Endodermal cell (in vitro differentiated cells): ENCODE results near the gene JPH2. TPM values are rescaled to one million over a fixed set of nuclear protein-coding genes. Genes with fewer than 3 reads are reported as not detected.

Source experiments
- DNase-seq: peaks from one replicate; pipeline ENCODE4 v3.0.0-alpha.2; 2017
- H3K27ac ChIP-seq: 2 replicates; pipeline ENCODE4 v1.5.1; 2013; ENCODE audit warnings: mild to moderate bottlenecking, low read depth, low read length, moderate library complexity
- H3K27me3 ChIP-seq: 2 replicates; pipeline ENCODE4 v1.6.1; 2013; ENCODE audit warnings: mild to moderate bottlenecking, low read length, moderate library complexity; ENCODE audit not compliant: insufficient read depth, control insufficient read depth, poor library complexity, severe bottlenecking
- H3K36me3 ChIP-seq: 2 replicates; pipeline ENCODE4 v1.7.0; 2013; ENCODE audit warnings: mild to moderate bottlenecking, low read length, moderate library complexity; ENCODE audit not compliant: control insufficient read depth, insufficient read depth
- H3K4me1 ChIP-seq: one replicate; pipeline ENCODE4 v1.7.0; 2013; ENCODE audit warnings: low read length; ENCODE audit not compliant: control insufficient read depth, insufficient read depth
- H3K4me3 ChIP-seq: 2 replicates; pipeline ENCODE4 v1.5.1; 2013; ENCODE audit warnings: mild to moderate bottlenecking, low read length, moderate library complexity
- H3K9ac ChIP-seq: 2 replicates; pipeline ENCODE4 v1.6.1; 2013; ENCODE audit warnings: mild to moderate bottlenecking, low read length, moderate library complexity; ENCODE audit not compliant: poor library complexity, severe bottlenecking; ENCODE audit errors: extremely low read depth
- H3K9me3 ChIP-seq: 2 replicates; pipeline ENCODE4 v1.6.1; 2013; ENCODE audit warnings: mild to moderate bottlenecking, low read length, moderate library complexity; ENCODE audit not compliant: control insufficient read depth
- H3K27ac Mint-ChIP-seq: 2 replicates; pipeline ENCODE4 v1.8.0; 2020; ENCODE audit warnings: mixed read lengths
- H3K27me3 Mint-ChIP-seq: 2 replicates; pipeline ENCODE4 v1.8.0; 2021; ENCODE audit warnings: mild to moderate bottlenecking, mixed read lengths; ENCODE audit not compliant: insufficient read depth
- H3K36me3 Mint-ChIP-seq: 2 replicates; pipeline ENCODE4 v1.8.0; 2020; ENCODE audit warnings: low read depth, mixed read lengths
- H3K4me1 Mint-ChIP-seq: 2 replicates; pipeline ENCODE4 v1.8.0; 2020; ENCODE audit warnings: mixed read lengths
- H3K4me3 Mint-ChIP-seq: 2 replicates; pipeline ENCODE4 v1.8.0; 2020; ENCODE audit warnings: mild to moderate bottlenecking, moderate library complexity, mixed read lengths
- H3K9me3 Mint-ChIP-seq: 2 replicates; pipeline ENCODE4 v1.8.0; 2020; ENCODE audit warnings: mild to moderate bottlenecking, mixed read lengths
- CTCF ChIP-seq: fragments of 200-600 bp; sonication (generic); conservative IDR thresholded peaks from 2 replicates; pipeline ENCODE4 v1.5.0; 2021; ENCODE audit warnings: antibody characterized with exemption, mild to moderate bottlenecking
- WGBS, 2 experiments: methylation state at CpG; one replicate each; pipeline versions ENCODE4 v1.1.5 to v1.1.7; 2013; ENCODE audit warnings: missing lambda C conversion rate in 2 of 2, mixed read lengths in 1 of 2; ENCODE audit not compliant: insufficient coverage in 1 of 2, insufficient read length in 1 of 2; 5-methylcytosine and 5-hydroxymethylcytosine counted together
- total RNA-seq, 2 donors: library from RNA; stranded (reverse); fragmentation: NEBNext Ultra II Directional in 1 of 2; extraction: Animal tissue kit (Norgen Biotek cat#: 25700) in 1 of 2; gene quantifications; 2 replicates in 1 of 2; 3 replicates in 1 of 2; pipeline ENCODE4 v1.2.1, GENCODE V29; 2021

Gene JPH2
- total RNA-seq, 2 donors from 2014 or later: 0.86 to 1.0 TPM

GRCh38 chr20:44080064-44080463 is 106.9 kb downstream of the JPH2 start:
- no peak for TF ChIP-seq CTCF
- Mint-ChIP-seq H3K36me3 (no peaks in the 10 kb centered on the region), H3K4me3 (no peak overlapping the region), H3K27ac (no peak overlapping the region), H3K27me3 (no peaks in the 10 kb centered on the region), H3K9me3 (no peaks in the 10 kb centered on the region), H3K4me1 (peaks cover 3% of the 10 kb centered on the region)
- 82 to 91% methylated on average over 7 to 10 of the region's 10 CpGs for WGBS, 2 experiments
- H3K27ac ChIP-seq: no peak overlapping the region
- no peaks in the 10 kb centered on the region for H3K4me1 ChIP-seq
- no peak overlapping the region for H3K4me3 ChIP-seq
- no peak for DNase-seq
- H3K9me3 ChIP-seq: no peaks in the 10 kb centered on the region
- no peaks in the 10 kb centered on the region for H3K27me3 ChIP-seq
- H3K36me3 ChIP-seq: no peaks in the 10 kb centered on the region
- H3K9ac ChIP-seq: no peak overlapping the region

- no peaks in the 10 kb centered on the region for H3K9me3 Mint-ChIP-seq
- no peaks in the 10 kb centered on the region for H3K27me3 ChIP-seq
- H3K4me3 ChIP-seq: no peak overlapping the region
- no peaks in the 10 kb centered on the region for H3K36me3 Mint-ChIP-seq
- no peak for TF ChIP-seq CTCF
- WGBS, 2 experiments: 92 to 94% methylated on average over 9 to 10 of the region's 10 CpGs
- H3K27ac Mint-ChIP-seq: no peak overlapping the region
- no peak overlapping the region for H3K27ac ChIP-seq
- H3K27me3 Mint-ChIP-seq: no peaks in the 10 kb centered on the region
- no peaks in the 10 kb centered on the region for H3K36me3 ChIP-seq
- no peak for DNase-seq
- H3K9me3 ChIP-seq: no peaks in the 10 kb centered on the region
- H3K4me1 Mint-ChIP-seq: peaks cover 3% of the 10 kb centered on the region
- no peak overlapping the region for H3K9ac ChIP-seq
- no peak overlapping the region for H3K4me3 Mint-ChIP-seq
- no peaks in the 10 kb centered on the region for H3K4me1 ChIP-seq
Measured at GRCh38 chr20:44079291-44079690, 107.7 kb downstream of the JPH2 start.

DNA sequence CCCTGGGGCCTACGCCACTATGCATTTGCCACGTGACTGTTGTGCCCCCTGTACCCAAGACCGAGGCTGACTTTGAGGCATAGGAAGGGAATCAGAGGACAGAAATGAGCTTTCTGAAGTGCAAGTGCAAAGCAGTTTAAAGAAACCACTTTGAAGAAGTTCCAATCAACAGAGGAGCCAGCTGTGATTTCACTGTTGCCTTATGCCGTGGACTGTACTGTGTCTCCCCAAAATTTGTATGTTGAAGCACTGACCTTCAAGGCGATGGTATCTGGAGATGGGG is 111.1 kb downstream of the JPH2 start:
- H3K9ac ChIP-seq: no peak overlapping the region
- H3K9me3 ChIP-seq: no peaks in the 10 kb centered on the region
- H3K36me3 ChIP-seq: no peaks in the 10 kb centered on the region
- no peak overlapping the region for H3K4me3 Mint-ChIP-seq
- H3K27ac Mint-ChIP-seq: no peak overlapping the region
- H3K27me3 Mint-ChIP-seq: no peaks in the 10 kb centered on the region
- H3K27me3 ChIP-seq: no peaks in the 10 kb centered on the region
- H3K4me1 ChIP-seq: no peaks in the 10 kb centered on the region
- DNase-seq: no peak
- H3K36me3 Mint-ChIP-seq: no peaks in the 10 kb centered on the region
- no peak overlapping the region for H3K4me3 ChIP-seq
- TF ChIP-seq CTCF: no peak
- WGBS, 2 experiments: 85 to 98% methylated on average over 4 to 5 of the region's 5 CpGs
- no peak overlapping the region for H3K27ac ChIP-seq
- H3K4me1 Mint-ChIP-seq: peaks cover 3% of the 10 kb centered on the region
- H3K9me3 Mint-ChIP-seq: no peaks in the 10 kb centered on the region
